Endothelial cell of umbilical vein (primary cell): ENCODE measurements around the gene SNX12. TPM values are rescaled to one million over a fixed set of nuclear protein-coding genes. Genes with fewer than 3 reads are reported as not detected.

Experiments
- BruUV-seq: library from RNA; stranded (reverse); fragments of 400-500 nt; replicated peaks from 2 replicates; lab custom pipeline; 2021; lab: Mats Ljungman, UMichigan
- CTCF ChIA-PET: fragments of 300-600, 350-600 bp; sonication (Branson Sonifier 250); formaldehyde crosslinking; loops from one replicate; lab custom pipeline; 2021; ENCODE audit warnings: antibody characterized with exemption, inconsistent platforms; lab: Charles Lee
- POLR2A ChIA-PET: fragments of 300-600, 350-600 bp; sonication (Branson Sonifier 250); formaldehyde crosslinking; loops from one replicate; lab custom pipeline; 2021; ENCODE audit warnings: antibody characterized with exemption, inconsistent platforms; lab: Charles Lee
- DNase-seq: peaks from one replicate; pipeline ENCODE4 v3.0.0-alpha.2; 2011; ENCODE audit warnings: low read depth, low spot score
- FAIRE-seq: peaks from 2 replicates; lab custom pipeline; 2011; peaks lifted over from hg19 to GRCh38; lab: Jason Lieb, UNC
- H2AFZ ChIP-seq: 2 replicates; pipeline ENCODE4 v1.6.0; 2012; ENCODE audit warnings: low read depth, low read length, control low read depth, inconsistent platforms
- H3K27ac ChIP-seq: 2 replicates; pipeline ENCODE4 v1.5.1; 2011; ENCODE audit warnings: low read depth, mild to moderate bottlenecking, control low read depth, low read length, moderate library complexity; ENCODE audit not compliant: insufficient read depth
- H3K27me3 ChIP-seq, 2 experiments: 2 replicates each; pipeline versions ENCODE4 v1.6.0 to v1.6.1; 2011; ENCODE audit warnings: low read length in 2 of 2, mixed read lengths in 1 of 2; ENCODE audit not compliant: control insufficient read depth in 2 of 2, insufficient read depth in 2 of 2
- H3K36me3 ChIP-seq, 2 experiments: 2 replicates in 1 of 2; 3 replicates in 1 of 2; pipeline ENCODE4 v1.5.1; 2011; ENCODE audit warnings: low read length in 2 of 2, mild to moderate bottlenecking in 1 of 2, moderate library complexity in 1 of 2; ENCODE audit not compliant: control insufficient read depth in 2 of 2, insufficient read depth in 2 of 2; ENCODE audit errors: extremely low read depth in 1 of 2
- H3K4me1 ChIP-seq: 3 replicates; pipeline ENCODE4 v1.5.1; 2011; ENCODE audit warnings: mild to moderate bottlenecking, low read length; ENCODE audit not compliant: control insufficient read depth, insufficient read depth; ENCODE audit errors: extremely low read depth
- H3K4me2 ChIP-seq: 2 replicates; pipeline ENCODE4 v1.6.1; 2011; ENCODE audit warnings: low read length, control low read depth, mixed read lengths; ENCODE audit not compliant: insufficient read depth
- H3K4me3 ChIP-seq, 3 experiments: fragments of 200-600 bp in 1 of 3; sonication (generic), shearing (Covaris generic) in 1 of 3; replicated peaks in 1 of 3; 2 replicates each; pipeline ENCODE4 v1.5.1; 2011 to 2016; ENCODE audit warnings: control low read depth in 3 of 3, low read length in 3 of 3, mild to moderate bottlenecking in 2 of 3, inconsistent platforms in 1 of 3, low read depth in 1 of 3, moderate library complexity in 1 of 3; ENCODE audit not compliant: insufficient read depth in 1 of 3
- H3K79me2 ChIP-seq: 2 replicates; pipeline ENCODE4 v1.6.0; 2012; ENCODE audit warnings: low read length, inconsistent platforms; ENCODE audit not compliant: control insufficient read depth, insufficient read depth
- H3K9ac ChIP-seq: replicated peaks from 2 replicates; pipeline ENCODE3; 2011; ENCODE audit warnings: low read length, control low read depth; ENCODE audit not compliant: insufficient read depth; ENCODE audit errors: extremely low read depth
- H3K9me1 ChIP-seq: replicated peaks from 3 replicates; pipeline ENCODE4 v1.6.0; 2011; ENCODE audit warnings: mild to moderate bottlenecking, low read length; ENCODE audit not compliant: control insufficient read depth, insufficient read depth; ENCODE audit errors: extremely low read depth
- H3K9me3 ChIP-seq: replicated peaks from 2 replicates; pipeline ENCODE4 v1.5.1; 2012; ENCODE audit warnings: low read length, inconsistent platforms; ENCODE audit not compliant: control insufficient read depth, insufficient read depth
- H4K20me1 ChIP-seq: replicated peaks from 2 replicates; pipeline ENCODE3; 2011; ENCODE audit warnings: mild to moderate bottlenecking, low read length; ENCODE audit not compliant: control insufficient read depth, insufficient read depth; ENCODE audit errors: extremely low read depth
- CTCF ChIP-seq, 2 donors: IDR thresholded peaks; 1 replicate in 1 of 2; 2 replicates in 1 of 2; pipeline ENCODE4 v1.5.1; 2011; ENCODE audit warnings: low read length in 2 of 2, mild to moderate bottlenecking in 2 of 2, moderate library complexity in 2 of 2, control low read depth in 1 of 2, inconsistent platforms in 1 of 2, low read depth in 1 of 2; ENCODE audit not compliant: insufficient read depth in 1 of 2; ENCODE audit errors: extremely low read depth in 1 of 2
- EZH2 ChIP-seq: IDR thresholded peaks from 2 replicates; pipeline ENCODE4 v1.6.1; 2012; ENCODE audit warnings: borderline replicate concordance, low read depth, mild to moderate bottlenecking, moderate library complexity, low read length, inconsistent platforms; ENCODE audit not compliant: severe bottlenecking
- FOS ChIP-seq: IDR thresholded peaks from 2 replicates; pipeline ENCODE4 v1.6.1; 2011; ENCODE audit warnings: mild to moderate bottlenecking, low read length, moderate library complexity, borderline replicate concordance; ENCODE audit not compliant: insufficient read depth
- GATA2 ChIP-seq: IDR thresholded peaks from 2 replicates; pipeline ENCODE4 v1.7.0; 2011; ENCODE audit warnings: low read depth, mild to moderate bottlenecking, moderate library complexity, mixed read lengths, low read length; ENCODE audit not compliant: insufficient read length, insufficient read depth
- JUN ChIP-seq: IDR thresholded peaks from 2 replicates; pipeline ENCODE4 v1.6.1; 2011; ENCODE audit warnings: borderline replicate concordance, low read depth; ENCODE audit not compliant: insufficient read length, insufficient read depth
- MYC ChIP-seq: IDR thresholded peaks from one replicate; pipeline ENCODE4 v1.6.1; 2011; ENCODE audit warnings: mild to moderate bottlenecking, low read depth, low read length
- POLR2A ChIP-seq: IDR thresholded peaks from 2 replicates; pipeline ENCODE4 v1.6.1; 2012; ENCODE audit warnings: low read depth, mild to moderate bottlenecking, control low read depth, low read length
- POLR2AphosphoS5 ChIP-seq: IDR thresholded peaks from 2 replicates; pipeline ENCODE4 v1.6.1; 2012; ENCODE audit warnings: low read depth, mild to moderate bottlenecking, control low read depth, low read length, moderate library complexity; ENCODE audit not compliant: insufficient read depth
- dilution Hi-C: fragments of 300-500 bp; cut with MboI; formaldehyde crosslinking; loops from one replicate; pipeline ENCODE4 v1.15.0; 2019; ENCODE audit warnings: low sequenced_read_pairs; ENCODE audit not compliant: extremely low pct_ligation_motif_present
- intact Hi-C: fragments of 100-400 bp; cut with micrococcal nuclease; formaldehyde crosslinking; loops from one replicate; pipeline ENCODE4 v1.10.0; 2022
- polyA plus RNA-seq, 4 experiments: library from polyadenylated mRNA; depleted of rRNA in 3 of 4; stranded (reverse) in 3 of 4; unstranded in 1 of 4; fragments of >200 nt; gene quantifications; 2 replicates each; pipeline versions ENCODE4 v1.2.1 to v1.2.3, GENCODE V29; 2011 to 2012; ENCODE audit warnings: missing spikeins in 1 of 4
- total RNA-seq: library from RNA; stranded (reverse); gene quantifications from 2 replicates; pipeline ENCODE4 v1.2.3, GENCODE V29; 2021
- TF ChIP-seq, protein P1 (sequence below): IDR thresholded peaks from 2 replicates; pipeline ENCODE4 v1.6.1; 2011; ENCODE audit not compliant: insufficient read depth, insufficient read length

SNX12 gene
- total and polyA plus RNA-seq, 2 donors (not counting 3 experiments of a cell fraction or from before 2014, with no cell fraction given): 85.4 to 90.6 TPM

- ChIA-PET POLR2A (no interaction called here), CTCF (no interaction called here)
- intact Hi-C loops: no loop called here
- TF ChIP-seq JUN: no peak
- TF ChIP-seq FOS: no peak
- no peak for TF ChIP-seq CTCF (IDR thresholded peaks at IDR 0.05; ENCODE audit: extremely low read depth in 1 of 2, insufficient read depth in 1 of 2, low read depth in 1 of 2, low read length in 2 of 2)
- no peak for TF ChIP-seq MYC
- TF ChIP-seq, protein P1, sequence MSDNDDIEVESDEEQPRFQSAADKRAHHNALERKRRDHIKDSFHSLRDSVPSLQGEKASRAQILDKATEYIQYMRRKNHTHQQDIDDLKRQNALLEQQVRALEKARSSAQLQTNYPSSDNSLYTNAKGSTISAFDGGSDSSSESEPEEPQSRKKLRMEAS: no peak
- TF ChIP-seq GATA2: no peak
- TF ChIP-seq POLR2AphosphoS5: no peak
- TF ChIP-seq POLR2A: no peak
- no peak for TF ChIP-seq EZH2
- FAIRE-seq: peak; percentile 56
- Histone ChIP-seq H3K9me3 (no peaks in the 10 kb centered on the region), H3K27me3 (no peaks in the 10 kb centered on the region), H3K4me2 (no peak overlapping the region), H3K4me1 (no peaks in the 10 kb centered on the region), H3K27ac (no peak overlapping the region), H3K9ac (no peak overlapping the region), H4K20me1 (no peaks in the 10 kb centered on the region), H2AFZ (no peak overlapping the region), H3K9me1 (no peaks in the 10 kb centered on the region), H3K79me2 (peaks cover 9% of the 10 kb centered on the region), H3K36me3 (peaks cover 0 to 9% of the 10 kb centered on the region in 2 experiments), H3K4me3 (no peak overlapping the region)
- dilution Hi-C loops: no loop called here
- no peak for DNase-seq
- BruUV-seq: no TSS peak
Observed at GRCh38 chrX:71060127-71060526, 8.0 kb downstream of the SNX12 start.
